Measurements from ENCODE around the gene PRSS57. TPM values are rescaled to one million over a fixed set of nuclear protein-coding genes. Genes with fewer than 3 reads are reported as not detected.

Gene PRSS57
- total RNA-seq, 2 experiments from 2014 or later = not detected

DNA sequence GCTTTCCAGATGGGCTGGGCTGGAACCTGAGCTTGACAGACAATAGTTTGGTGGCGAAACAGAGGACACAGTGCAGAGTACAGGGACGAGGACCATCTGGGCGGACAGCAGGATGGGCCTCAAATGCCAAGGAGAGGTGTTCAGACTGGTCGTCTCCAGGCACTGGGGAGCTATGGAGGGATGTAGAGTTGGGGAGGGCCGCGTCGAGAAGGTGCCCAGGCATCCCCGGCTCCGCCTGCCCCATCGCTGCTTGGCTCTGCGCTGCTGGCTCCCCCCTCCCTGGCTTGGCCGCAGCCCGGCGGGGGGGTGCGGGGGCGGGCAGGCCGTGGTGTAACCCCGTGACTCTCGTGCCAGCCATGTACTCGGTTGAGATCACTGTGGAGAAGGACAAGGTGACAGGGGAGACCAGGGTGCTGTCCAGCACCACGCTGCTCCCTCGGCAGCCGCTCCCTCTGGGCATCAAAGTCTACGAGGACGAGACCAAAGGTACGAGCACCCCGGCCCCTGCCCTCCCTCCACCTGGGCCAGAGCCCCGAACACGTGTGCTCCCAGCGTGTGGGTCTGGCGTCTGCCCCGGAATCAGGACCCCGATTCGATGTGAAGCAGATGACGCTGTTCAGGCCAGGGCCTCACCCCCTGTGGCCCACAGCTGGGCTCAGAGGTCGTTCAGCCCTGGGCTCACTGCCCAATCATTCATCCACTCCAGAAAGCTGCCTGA is 44.9 kb upstream of the PRSS57 start:
- Mint-ChIP-seq H3K4me1 (ENCODE audit: low read depth) (no peaks in the 10 kb centered on the region), H3K27me3 (peaks cover 1% of the 10 kb centered on the region), H3K4me3 (no peak overlapping the region), H3K27ac (no peak overlapping the region), H3K36me3 (ENCODE audit: low read depth) (no peaks in the 10 kb centered on the region), H3K9me3 (peaks cover 3% of the 10 kb centered on the region)
- POLR2A ChIA-PET = interaction anchor here (1.2 kb wide), 1 partner anchor 60 kb away, joined by 4 read pairs; no protein-coding TSS in a partner anchor
- intact Hi-C loops (cut with micrococcal nuclease) = loop anchor here (10.0 kb wide), 1 partner anchor 155 kb away; the partner anchor contains the start of gene HCN2
- ATAC-seq (no peak), DNase-seq (no peak)
- TF ChIP-seq, protein P1, sequence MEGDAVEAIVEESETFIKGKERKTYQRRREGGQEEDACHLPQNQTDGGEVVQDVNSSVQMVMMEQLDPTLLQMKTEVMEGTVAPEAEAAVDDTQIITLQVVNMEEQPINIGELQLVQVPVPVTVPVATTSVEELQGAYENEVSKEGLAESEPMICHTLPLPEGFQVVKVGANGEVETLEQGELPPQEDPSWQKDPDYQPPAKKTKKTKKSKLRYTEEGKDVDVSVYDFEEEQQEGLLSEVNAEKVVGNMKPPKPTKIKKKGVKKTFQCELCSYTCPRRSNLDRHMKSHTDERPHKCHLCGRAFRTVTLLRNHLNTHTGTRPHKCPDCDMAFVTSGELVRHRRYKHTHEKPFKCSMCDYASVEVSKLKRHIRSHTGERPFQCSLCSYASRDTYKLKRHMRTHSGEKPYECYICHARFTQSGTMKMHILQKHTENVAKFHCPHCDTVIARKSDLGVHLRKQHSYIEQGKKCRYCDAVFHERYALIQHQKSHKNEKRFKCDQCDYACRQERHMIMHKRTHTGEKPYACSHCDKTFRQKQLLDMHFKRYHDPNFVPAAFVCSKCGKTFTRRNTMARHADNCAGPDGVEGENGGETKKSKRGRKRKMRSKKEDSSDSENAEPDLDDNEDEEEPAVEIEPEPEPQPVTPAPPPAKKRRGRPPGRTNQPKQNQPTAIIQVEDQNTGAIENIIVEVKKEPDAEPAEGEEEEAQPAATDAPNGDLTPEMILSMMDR (IDR thresholded peaks at IDR 0.05) = no peak
- CTCF ChIA-PET = interaction anchor here (1.0 to 1.5 kb wide), 2 partner anchors 35 to 156 kb away, joined by 3 to 4 read pairs; no protein-coding TSS in a partner anchor

DNA sequence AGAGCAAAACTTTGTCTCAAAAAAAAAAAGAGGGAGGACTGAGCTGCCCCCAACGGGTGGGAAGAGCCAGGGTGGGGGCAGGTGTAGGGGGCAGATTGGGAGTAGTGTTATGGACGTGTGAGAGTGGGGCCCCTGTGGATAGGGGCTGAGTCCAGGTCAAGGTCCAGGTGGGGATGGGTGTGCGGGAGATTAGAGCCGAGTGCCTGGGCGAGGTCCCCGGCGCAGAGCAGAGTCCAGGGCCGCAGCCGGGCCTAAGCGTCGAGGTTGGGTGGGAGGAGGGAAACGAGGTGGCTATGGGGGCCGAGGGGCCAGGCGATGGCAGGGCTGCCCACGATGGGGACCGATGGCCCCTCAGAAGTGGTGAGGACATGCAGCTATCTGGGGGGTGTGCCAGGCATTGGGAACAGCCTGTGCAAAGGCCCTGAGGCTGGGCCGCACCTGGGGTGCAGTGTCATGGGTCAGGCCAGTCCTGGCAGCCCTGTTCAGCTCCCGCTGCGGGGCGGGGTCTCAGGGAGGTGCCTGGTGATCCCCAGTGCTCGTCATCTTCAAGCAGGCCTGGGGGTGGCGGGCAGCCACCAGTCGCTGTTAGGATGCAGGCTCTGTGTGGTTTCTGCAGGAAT is 43.4 kb upstream of the PRSS57 start:
- peaks cover 1% of the 10 kb centered on the region for H3K9me3 Mint-ChIP-seq
- ChIA-PET POLR2A (no interaction called here), CTCF (interaction anchor here (0.7 to 1.9 kb wide), 3 partner anchors 13 to 154 kb away, joined by 3 to 5 read pairs (median 4); no protein-coding TSS in a partner anchor)
- ATAC-seq = no peak
- H3K4me3 Mint-ChIP-seq = no peak overlapping the region
- H3K27me3 Mint-ChIP-seq = peaks cover 1% of the 10 kb centered on the region
- no peaks in the 10 kb centered on the region for H3K36me3 Mint-ChIP-seq (ENCODE audit: low read depth)
- intact Hi-C loops (cut with micrococcal nuclease) = loop anchor here (10.0 kb wide), 1 partner anchor 154 kb away; the partner anchor contains the start of gene HCN2
- no peak overlapping the region for H3K27ac Mint-ChIP-seq
- no peak for DNase-seq
- TF ChIP-seq, protein P1 (IDR thresholded peaks at IDR 0.05) = no peak
- H3K4me1 Mint-ChIP-seq (ENCODE audit: low read depth) = peaks cover 2% of the 10 kb centered on the region

DNA sequence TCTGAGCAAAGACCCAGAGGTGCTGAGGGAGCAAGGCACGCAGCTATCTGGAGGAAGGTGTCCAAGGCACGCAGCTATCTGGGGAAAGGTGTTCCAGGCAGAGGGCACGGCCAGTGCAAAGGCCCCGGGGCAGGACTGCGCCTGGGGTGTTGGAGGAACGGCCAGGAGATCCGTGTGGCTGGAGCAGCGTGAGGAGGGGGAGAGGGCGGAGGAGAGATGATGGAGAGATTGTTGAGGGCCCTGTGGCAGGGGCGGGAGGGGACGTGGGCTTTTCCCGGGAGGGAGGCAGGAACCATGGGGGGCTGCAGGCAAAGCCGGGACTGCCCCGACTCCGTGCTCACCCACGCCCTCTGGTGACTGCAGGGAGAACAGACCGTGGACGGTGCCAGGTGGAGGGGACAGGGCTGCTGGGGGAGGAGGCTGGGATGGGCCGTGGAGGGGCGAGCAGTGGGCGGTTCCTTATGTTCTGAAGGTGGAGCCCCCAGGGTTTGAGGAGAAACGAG is 42.4 kb upstream of the PRSS57 start:
- ChIA-PET CTCF (interaction anchor here (0.7 to 1.9 kb wide), 3 partner anchors 68 to 155 kb away, joined by 3 to 5 read pairs (median 3); no protein-coding TSS in a partner anchor), POLR2A (no interaction called here)
- ATAC-seq (peak; percentile 76), DNase-seq (peak; percentile 67)
- Mint-ChIP-seq H3K27ac (no peak overlapping the region), H3K9me3 (no peaks in the 10 kb centered on the region), H3K27me3 (peaks cover 1% of the 10 kb centered on the region), H3K4me3 (no peak overlapping the region), H3K4me1 (ENCODE audit: low read depth) (peaks cover 2% of the 10 kb centered on the region), H3K36me3 (ENCODE audit: low read depth) (no peaks in the 10 kb centered on the region)
- intact Hi-C loops (cut with micrococcal nuclease) = loop anchor here (10.0 kb wide), 1 partner anchor 153 kb away; the partner anchor contains the start of gene HCN2
- TF ChIP-seq, protein P1 (IDR thresholded peaks at IDR 0.05) = peak; percentile 66

DNA sequence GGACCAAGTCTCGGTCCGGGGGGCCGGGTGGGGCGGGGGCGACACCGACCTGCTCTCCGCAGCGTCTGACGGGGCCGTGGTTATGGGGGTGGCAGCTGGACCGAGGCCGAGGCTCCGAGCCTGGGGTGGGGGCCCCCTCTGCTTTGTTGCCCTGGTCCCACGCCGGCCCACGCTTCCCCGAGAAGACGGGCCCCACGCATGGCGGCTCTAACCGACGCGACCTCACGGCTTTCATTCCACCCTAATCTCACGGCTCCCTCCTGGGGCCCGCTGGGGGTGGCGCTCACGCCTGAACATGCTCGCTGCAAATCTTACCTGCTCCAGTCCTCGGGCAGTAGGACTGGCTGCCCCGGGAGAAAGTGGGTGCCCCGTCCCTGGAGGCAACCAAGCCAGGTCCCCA is 40.9 kb upstream of the PRSS57 start:
- CTCF ChIA-PET = no interaction called here

More for the DNA sequence above, 40.9 kb upstream of the PRSS57 start:
- Mint-ChIP-seq H3K4me3 (no peak overlapping the region), H3K9me3 (no peaks in the 10 kb centered on the region), H3K4me1 (ENCODE audit: low read depth) (peaks cover 2% of the 10 kb centered on the region), H3K36me3 (ENCODE audit: low read depth) (no peaks in the 10 kb centered on the region), H3K27ac (no peak overlapping the region), H3K27me3 (peaks cover 1% of the 10 kb centered on the region)
- DNase-seq (no peak), ATAC-seq (no peak)
- TF ChIP-seq, protein P1 (IDR thresholded peaks at IDR 0.05) = no peak
- intact Hi-C loops (cut with micrococcal nuclease) = loop anchor here (10.0 kb wide), 1 partner anchor 151 kb away; the partner anchor contains the start of gene HCN2
- POLR2A ChIA-PET = no interaction called here

All from activated CD8-positive, alpha-beta T cell treated with anti-CD3 and anti-CD28 coated beads for 36 hours (primary cell).